ENCODE data around the gene SAP30BP.
A peak's percentile ranks its signal among the peaks of the same experiment; 100 is the strongest.
"Not testable (repeated sequence)": the region's sequence is repeated elsewhere in the genome, so short reads cannot be mapped to it uniquely, and the experiment has no call there.

The SAP30BP gene

DNA sequence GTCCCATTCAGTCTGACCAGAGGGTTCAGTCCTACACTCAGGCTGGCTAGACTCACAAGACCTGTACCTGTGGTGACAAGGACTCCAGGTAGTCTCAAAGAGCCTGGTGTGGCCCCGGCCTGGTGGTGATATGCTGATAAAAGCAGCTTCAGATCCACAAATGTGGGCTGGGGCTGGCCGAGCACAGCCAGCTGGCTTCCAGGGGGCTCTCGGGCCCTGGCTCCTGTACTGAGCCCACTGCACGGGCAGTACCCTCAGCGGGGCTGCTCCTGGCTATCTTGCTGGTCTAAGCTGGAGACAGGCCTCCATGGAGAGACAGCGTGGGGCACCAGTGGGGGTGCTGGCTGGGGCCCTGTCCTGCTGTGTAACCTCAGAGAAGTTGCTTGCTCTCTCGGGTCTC lies 29.6 kb upstream of the SAP30BP start:
- TF ChIP-seq, protein P1, sequence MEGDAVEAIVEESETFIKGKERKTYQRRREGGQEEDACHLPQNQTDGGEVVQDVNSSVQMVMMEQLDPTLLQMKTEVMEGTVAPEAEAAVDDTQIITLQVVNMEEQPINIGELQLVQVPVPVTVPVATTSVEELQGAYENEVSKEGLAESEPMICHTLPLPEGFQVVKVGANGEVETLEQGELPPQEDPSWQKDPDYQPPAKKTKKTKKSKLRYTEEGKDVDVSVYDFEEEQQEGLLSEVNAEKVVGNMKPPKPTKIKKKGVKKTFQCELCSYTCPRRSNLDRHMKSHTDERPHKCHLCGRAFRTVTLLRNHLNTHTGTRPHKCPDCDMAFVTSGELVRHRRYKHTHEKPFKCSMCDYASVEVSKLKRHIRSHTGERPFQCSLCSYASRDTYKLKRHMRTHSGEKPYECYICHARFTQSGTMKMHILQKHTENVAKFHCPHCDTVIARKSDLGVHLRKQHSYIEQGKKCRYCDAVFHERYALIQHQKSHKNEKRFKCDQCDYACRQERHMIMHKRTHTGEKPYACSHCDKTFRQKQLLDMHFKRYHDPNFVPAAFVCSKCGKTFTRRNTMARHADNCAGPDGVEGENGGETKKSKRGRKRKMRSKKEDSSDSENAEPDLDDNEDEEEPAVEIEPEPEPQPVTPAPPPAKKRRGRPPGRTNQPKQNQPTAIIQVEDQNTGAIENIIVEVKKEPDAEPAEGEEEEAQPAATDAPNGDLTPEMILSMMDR (IDR thresholded peaks at IDR 0.05; ENCODE audit: control insufficient read depth, extremely low read depth, insufficient read depth) = no peak
- no peak overlapping the region for H3K4me3 ChIP-seq (ENCODE audit: low read depth, low read length)
- DNase-seq (ENCODE audit: low read depth) = no peak

DNA sequence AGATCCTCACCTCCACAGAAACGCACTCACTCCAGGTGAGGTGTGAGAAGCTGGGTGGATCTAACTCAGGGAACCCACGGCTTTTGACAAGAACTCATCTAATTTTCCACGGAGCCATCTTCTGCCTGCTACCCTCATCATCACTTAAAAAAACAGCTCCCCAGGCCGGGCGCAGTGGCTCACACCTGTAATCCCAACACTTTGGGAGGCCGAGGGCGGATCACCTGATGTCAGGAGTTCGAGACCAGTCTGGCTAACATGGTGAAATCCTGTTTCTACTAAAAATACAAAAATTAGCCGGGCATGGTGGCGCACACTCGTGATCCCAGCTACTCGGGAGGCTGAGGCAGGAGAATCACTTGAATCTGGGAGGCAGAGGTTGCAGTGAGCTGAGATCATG lies 29.1 kb upstream of the SAP30BP start:
- DNase-seq (ENCODE audit: low read depth); H3K4me3 ChIP-seq (ENCODE audit: low read depth, low read length): not testable (repeated sequence)

DNA sequence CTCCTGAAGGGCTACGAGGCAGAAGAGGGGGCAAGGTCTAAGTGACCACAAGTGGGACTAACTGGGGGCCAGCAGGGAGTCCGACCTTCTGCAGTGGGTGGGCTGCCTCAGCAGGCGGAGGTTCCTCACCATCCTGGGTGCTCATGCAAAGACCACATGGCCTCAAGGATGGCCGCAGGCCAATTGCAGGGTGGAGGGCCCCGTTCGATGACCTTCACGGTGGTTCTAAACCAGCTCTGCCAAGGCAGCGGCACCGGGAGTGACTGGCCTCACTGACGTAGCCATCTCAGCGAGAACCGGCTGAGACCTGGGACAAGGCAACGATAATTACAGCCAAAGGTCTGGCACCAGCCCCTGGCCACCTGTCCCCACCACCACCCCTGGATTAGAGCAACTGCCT lies 28.2 kb upstream of the SAP30BP start:
- no peak for DNase-seq (ENCODE audit: low read depth)
- TF ChIP-seq, protein P1 (IDR thresholded peaks at IDR 0.05; ENCODE audit: control insufficient read depth, extremely low read depth, insufficient read depth) = no peak
- no peak overlapping the region for H3K4me3 ChIP-seq (ENCODE audit: low read depth, low read length)

DNA sequence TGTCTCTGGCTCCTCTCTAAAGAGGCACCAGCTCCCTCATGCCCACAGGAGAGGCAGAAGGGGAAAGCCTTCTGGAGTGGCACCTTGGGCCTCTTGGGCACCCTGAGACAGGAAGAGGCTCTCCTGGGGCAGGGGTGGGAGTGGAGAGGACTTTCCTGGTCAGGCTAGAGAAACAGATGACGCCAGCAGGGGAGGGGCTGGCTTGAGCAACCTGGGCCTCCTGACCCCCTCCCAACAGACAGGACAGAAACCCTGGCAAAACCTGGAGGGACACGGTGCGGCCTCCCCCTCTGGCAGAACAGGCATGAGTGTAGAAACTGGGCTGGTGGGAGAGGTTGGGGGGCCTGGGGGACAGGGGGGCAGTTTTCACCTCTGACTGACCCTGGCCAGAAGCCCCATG lies 27.8 kb upstream of the SAP30BP start:
- TF ChIP-seq, protein P1 (IDR thresholded peaks at IDR 0.05; ENCODE audit: control insufficient read depth, extremely low read depth, insufficient read depth) = no peak
- no peak for DNase-seq (ENCODE audit: low read depth)
- H3K4me3 ChIP-seq (ENCODE audit: low read depth, low read length) = no peak overlapping the region

DNA sequence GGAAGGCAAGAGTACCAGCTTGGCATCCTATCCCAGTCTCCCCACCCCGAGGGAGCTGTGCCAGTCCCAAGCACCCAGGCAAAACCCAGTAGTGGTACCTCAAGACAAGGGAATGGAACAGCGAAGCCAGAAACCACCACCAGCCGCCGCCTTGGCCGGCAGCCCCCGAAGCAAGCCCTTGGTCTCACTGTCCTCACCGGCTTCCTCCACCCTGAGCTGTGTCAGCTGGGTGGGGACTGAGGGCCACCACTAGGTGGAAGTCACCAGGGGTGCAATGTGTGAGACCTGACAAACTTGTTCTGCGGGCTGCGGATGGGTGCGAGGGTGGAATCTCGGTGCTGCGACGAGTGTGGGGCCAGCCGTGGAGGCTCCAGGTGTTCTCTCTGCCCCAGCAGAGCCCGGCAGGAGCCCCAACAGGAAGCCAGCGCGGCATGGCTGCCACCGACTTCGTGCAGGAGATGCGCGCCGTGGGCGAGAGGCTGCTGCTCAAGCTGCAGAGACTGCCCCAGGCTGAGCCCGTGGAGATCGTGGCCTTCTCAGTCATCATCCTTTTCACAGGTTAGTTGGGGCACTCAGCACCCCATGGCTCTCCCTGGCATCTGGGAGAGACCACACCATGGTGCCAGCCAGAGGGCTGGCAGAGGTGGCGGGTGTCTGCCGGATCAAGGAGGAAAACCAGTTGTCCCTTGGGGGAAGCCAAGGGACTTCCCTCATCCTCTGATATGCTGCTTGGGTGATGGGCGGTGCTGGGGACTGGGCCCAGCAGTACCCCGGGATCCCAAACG lies 27.2 kb upstream of the SAP30BP start:
- no peak overlapping the region for H3K4me3 ChIP-seq (ENCODE audit: low read depth, low read length)
- DNase-seq (ENCODE audit: low read depth) = no peak
- TF ChIP-seq, protein P1 (IDR thresholded peaks at IDR 0.05; ENCODE audit: control insufficient read depth, extremely low read depth, insufficient read depth) = peak; percentile 35

DNA sequence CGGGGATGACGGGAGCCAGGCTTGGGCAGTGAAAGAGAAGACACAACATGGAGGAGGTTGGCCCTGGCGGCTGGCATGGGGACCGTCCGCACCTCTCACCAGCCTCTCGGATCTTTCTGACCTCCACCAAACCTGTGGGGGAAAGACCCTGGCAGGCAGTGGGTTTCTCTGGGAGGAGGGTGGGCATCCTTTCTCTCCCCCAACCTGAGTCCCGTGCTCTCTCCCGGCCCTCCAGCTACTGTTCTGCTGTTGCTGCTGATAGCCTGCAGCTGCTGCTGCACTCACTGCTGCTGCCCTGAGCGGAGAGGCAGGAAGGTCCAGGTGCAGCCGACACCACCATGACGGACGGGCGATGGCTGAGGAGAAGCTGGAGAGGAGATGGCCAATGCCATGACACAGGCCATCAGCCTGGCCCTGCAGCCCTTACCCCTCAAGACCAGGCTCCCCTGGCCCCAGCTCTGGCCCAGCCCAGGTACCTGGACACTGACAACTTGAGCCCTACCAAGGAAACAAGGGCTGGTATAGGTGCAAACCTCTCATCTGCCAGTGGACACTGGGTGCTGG lies 26.5 kb upstream of the SAP30BP start:
- H3K4me3 ChIP-seq (ENCODE audit: low read depth, low read length) = no peak overlapping the region
- no peak for DNase-seq (ENCODE audit: low read depth)
- TF ChIP-seq, protein P1 (IDR thresholded peaks at IDR 0.05; ENCODE audit: control insufficient read depth, extremely low read depth, insufficient read depth) = no peak

DNA sequence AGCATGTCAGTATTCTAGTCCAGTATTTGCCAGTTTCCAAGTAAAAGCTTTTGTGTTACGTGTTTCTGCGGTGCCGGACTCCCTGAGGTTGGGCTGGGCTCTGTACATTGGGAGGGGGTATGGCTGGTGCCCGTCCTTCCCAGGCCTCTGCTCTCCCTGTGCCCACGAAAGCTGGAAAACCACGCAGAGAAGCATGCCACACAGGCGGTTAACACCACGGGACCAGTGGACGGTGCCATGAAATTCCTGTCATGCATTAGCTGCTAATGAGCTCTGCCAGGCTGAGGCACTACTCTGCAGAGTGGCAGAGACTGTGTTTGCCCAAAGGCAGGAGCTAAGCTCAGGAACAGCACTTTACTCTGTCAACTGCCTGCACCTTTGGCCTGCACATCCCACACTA lies 25.8 kb upstream of the SAP30BP start:
- TF ChIP-seq, protein P1 (IDR thresholded peaks at IDR 0.05; ENCODE audit: control insufficient read depth, extremely low read depth, insufficient read depth) = no peak
- no peak overlapping the region for H3K4me3 ChIP-seq (ENCODE audit: low read depth, low read length)
- no peak for DNase-seq (ENCODE audit: low read depth)

Data from LNCaP clone FGC (cell line).